ENCODE measurements around the gene C2CD4A.

GRCh38 chr15:62106096-62106495 lies 39.3 kb downstream of the C2CD4A start:
- no peak for TF ChIP-seq POLR2A (IDR thresholded peaks at IDR 0.05)
- TF ChIP-seq, protein P1, sequence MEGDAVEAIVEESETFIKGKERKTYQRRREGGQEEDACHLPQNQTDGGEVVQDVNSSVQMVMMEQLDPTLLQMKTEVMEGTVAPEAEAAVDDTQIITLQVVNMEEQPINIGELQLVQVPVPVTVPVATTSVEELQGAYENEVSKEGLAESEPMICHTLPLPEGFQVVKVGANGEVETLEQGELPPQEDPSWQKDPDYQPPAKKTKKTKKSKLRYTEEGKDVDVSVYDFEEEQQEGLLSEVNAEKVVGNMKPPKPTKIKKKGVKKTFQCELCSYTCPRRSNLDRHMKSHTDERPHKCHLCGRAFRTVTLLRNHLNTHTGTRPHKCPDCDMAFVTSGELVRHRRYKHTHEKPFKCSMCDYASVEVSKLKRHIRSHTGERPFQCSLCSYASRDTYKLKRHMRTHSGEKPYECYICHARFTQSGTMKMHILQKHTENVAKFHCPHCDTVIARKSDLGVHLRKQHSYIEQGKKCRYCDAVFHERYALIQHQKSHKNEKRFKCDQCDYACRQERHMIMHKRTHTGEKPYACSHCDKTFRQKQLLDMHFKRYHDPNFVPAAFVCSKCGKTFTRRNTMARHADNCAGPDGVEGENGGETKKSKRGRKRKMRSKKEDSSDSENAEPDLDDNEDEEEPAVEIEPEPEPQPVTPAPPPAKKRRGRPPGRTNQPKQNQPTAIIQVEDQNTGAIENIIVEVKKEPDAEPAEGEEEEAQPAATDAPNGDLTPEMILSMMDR (IDR thresholded peaks at IDR 0.05) = no peak

Data from esophagus squamous epithelium (tissue), 4 donors.